ENCODE results near the gene CCL11.

CCL11 gene

GRCh38 chr17:34257299-34257985 is 28.1 kb upstream of the CCL11 start:
- no peak for DNase-seq (ENCODE audit: low read depth)

GRCh38 chr17:34257986-34258326 is 27.6 kb upstream of the CCL11 start:
- DNase-seq (ENCODE audit: low read depth) = no peak

GRCh38 chr17:34259146-34259545 is 26.4 kb upstream of the CCL11 start:
- DNase-seq (ENCODE audit: low read depth) = no peak

GRCh38 chr17:34260861-34261260 is 24.7 kb upstream of the CCL11 start:
- no peak for DNase-seq (ENCODE audit: low read depth)

- no peak for DNase-seq (ENCODE audit: low read depth)
These were observed 23.8 kb upstream of the CCL11 start for GRCh38 chr17:34261568-34262337.

- no peak for DNase-seq (ENCODE audit: low read depth)
These were observed 19.8 kb upstream of the CCL11 start for GRCh38 chr17:34265711-34266110.

GRCh38 chr17:34269969-34270368 is 15.6 kb upstream of the CCL11 start, which contains the start of gene CCL7:
Gene CCL7, plus strand, starts transcription at chr17:34270221. Its CDS starts 70 bp downstream, at chr17:34270291.
- DNase-seq (ENCODE audit: low read depth) = no peak

- DNase-seq (ENCODE audit: low read depth) = no peak
These were observed 9.7 kb upstream of the CCL11 start for GRCh38 chr17:34275881-34276280.

- DNase-seq (ENCODE audit: low read depth) = no peak
These were observed 8.7 kb upstream of the CCL11 start for GRCh38 chr17:34276826-34277225.

GRCh38 chr17:34283571-34283970 is 2.0 kb upstream of the CCL11 start:
- no peak for DNase-seq (ENCODE audit: low read depth)

GRCh38 chr17:34287875-34288274 is 2.3 kb downstream of the CCL11 start:
- DNase-seq (ENCODE audit: low read depth) = no peak

GRCh38 chr17:34290586-34290985 is 5.0 kb downstream of the CCL11 start:
- no peak for DNase-seq (ENCODE audit: low read depth)

GRCh38 chr17:34291721-34292348 is 6.3 kb downstream of the CCL11 start:
- no peak for DNase-seq (ENCODE audit: low read depth)

GRCh38 chr17:34299027-34299426 is 13.5 kb downstream of the CCL11 start:
- DNase-seq (ENCODE audit: low read depth) = no peak

GRCh38 chr17:34299956-34300577 is 14.5 kb downstream of the CCL11 start:
- no peak for DNase-seq (ENCODE audit: low read depth)

GRCh38 chr17:34300652-34301370 is 15.3 kb downstream of the CCL11 start:
- no peak for DNase-seq (ENCODE audit: low read depth)

GRCh38 chr17:34301986-34302385 is 16.4 kb downstream of the CCL11 start:
- no peak for DNase-seq (ENCODE audit: low read depth)

- DNase-seq (ENCODE audit: low read depth) = no peak
These were observed 17.1 kb downstream of the CCL11 start for GRCh38 chr17:34302636-34303035.

GRCh38 chr17:34303606-34304005 is 18.1 kb downstream of the CCL11 start:
- no peak for DNase-seq (ENCODE audit: low read depth)

GRCh38 chr17:34305061-34305460 is 19.5 kb downstream of the CCL11 start:
- no peak for DNase-seq (ENCODE audit: low read depth)

- no peak for DNase-seq (ENCODE audit: low read depth)
These were observed 20.1 kb downstream of the CCL11 start for GRCh38 chr17:34305606-34306005.

GRCh38 chr17:34306466-34306865 is 20.9 kb downstream of the CCL11 start:
- DNase-seq (ENCODE audit: low read depth) = no peak

All from activated gamma-delta T cell treated with anti-CD3 and anti-CD28 coated beads, Interleukin-2, amount 50 U/mL, for 16 hours (primary cell).